ENCODE measurements around the gene RALA.

The RALA gene

DNA sequence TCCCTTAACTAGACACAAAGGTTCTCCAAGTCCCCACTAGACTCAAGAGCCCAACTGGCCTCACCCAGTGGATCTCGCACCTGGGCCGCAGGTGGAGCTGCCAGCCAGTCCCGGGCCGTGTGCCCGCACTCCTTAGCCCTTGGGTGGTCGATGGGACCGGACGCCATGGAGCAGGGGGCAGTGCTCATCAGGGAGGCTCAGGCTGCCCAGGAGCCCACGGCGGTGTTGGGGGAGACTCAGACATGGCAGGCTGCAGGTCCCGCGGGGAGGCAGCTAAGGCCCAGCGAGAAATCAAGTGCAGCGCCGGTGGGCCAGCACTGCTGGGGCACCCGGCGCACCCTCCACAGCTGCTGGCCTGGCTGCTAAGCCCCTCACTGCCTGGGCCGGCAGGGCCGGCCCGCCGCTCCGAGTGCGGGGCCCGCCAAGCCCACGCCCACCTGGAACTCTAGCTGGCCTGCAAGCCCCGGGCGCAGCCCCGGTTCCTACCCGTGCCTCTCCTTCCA lies 130.5 kb downstream of the RALA start:
- no peak for DNase-seq (ENCODE audit: low spot score)
- no peak overlapping the region for H3K4me3 ChIP-seq
- TF ChIP-seq, protein P1, sequence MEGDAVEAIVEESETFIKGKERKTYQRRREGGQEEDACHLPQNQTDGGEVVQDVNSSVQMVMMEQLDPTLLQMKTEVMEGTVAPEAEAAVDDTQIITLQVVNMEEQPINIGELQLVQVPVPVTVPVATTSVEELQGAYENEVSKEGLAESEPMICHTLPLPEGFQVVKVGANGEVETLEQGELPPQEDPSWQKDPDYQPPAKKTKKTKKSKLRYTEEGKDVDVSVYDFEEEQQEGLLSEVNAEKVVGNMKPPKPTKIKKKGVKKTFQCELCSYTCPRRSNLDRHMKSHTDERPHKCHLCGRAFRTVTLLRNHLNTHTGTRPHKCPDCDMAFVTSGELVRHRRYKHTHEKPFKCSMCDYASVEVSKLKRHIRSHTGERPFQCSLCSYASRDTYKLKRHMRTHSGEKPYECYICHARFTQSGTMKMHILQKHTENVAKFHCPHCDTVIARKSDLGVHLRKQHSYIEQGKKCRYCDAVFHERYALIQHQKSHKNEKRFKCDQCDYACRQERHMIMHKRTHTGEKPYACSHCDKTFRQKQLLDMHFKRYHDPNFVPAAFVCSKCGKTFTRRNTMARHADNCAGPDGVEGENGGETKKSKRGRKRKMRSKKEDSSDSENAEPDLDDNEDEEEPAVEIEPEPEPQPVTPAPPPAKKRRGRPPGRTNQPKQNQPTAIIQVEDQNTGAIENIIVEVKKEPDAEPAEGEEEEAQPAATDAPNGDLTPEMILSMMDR (IDR thresholded peaks at IDR 0.05), result no peak
- no peak overlapping the region for H3K27ac ChIP-seq

DNA sequence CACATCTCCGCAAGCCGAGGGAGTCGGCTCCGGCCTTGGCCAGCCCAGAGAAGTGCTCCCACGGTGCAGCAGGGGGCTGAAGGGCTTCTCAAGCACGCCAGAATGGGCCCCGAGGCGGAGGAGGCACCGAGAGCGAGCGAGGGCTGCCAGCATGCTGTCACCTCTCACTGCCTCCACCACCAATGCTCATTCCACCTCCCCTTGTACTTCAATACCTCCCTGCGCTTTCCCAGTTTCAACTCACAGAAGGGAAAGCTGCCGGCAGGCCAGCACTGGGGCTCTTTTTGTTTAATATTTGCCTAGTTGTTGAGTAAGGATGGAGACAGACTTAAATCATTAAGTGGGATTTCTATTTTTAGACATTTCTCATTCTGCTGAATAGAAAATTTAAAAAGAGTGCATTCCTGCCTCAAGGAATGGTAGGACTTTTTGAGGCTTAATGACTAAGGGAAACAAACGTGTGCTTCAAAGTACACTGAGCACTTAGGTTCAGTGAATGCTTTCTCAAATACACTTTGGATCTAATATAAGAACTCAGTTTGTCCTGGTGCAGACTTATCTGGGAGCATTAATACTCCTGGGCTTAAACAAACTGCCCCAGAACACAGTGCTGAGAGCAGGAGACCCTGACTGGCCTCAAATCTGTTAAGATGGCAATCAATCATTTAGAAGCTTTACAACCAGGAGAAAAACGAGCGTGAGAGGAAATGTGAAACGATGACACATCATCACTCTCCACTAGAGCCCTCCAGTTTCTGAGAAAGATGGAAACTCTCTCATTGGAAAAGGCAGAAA lies 131.2 kb downstream of the RALA start:
- no peak overlapping the region for H3K4me3 ChIP-seq
- no peak for DNase-seq (ENCODE audit: low spot score)

DNA sequence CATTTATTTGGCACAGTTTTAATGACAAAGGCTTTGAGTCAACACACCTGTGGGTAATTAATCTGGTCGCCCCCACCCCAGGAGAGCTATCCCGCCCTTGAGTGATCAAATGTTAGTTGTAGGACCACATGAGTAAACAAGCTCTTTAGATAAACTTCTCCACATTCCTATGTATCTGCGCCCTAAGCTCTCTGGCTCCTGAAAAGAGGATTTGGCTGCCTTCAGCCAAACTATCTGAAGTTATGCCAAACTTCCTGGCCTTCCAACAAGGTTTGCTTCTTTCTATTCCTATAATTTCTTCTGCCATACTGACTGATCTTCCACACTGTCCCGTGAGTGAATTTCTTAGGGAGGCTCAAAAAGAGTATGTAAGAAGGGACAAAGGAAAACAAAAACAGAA lies 134.2 kb downstream of the RALA start:
- TF ChIP-seq, protein P1 (IDR thresholded peaks at IDR 0.05), result no peak
- H3K4me3 ChIP-seq, result no peak overlapping the region
- no peak overlapping the region for H3K27ac ChIP-seq
- DNase-seq (ENCODE audit: low spot score), result no peak

More for the DNA sequence above, 131.2 kb downstream of the RALA start:
- H3K27ac ChIP-seq, result no peak overlapping the region
- TF ChIP-seq, protein P1 (IDR thresholded peaks at IDR 0.05), result no peak
